HepG2 (cell line): Measurements from ENCODE around the gene SLC6A12. TPM values are rescaled to one million over a fixed set of nuclear protein-coding genes. Genes with fewer than 3 reads are reported as not detected.

ENCODE experiments used
- ATAC-seq: fragments of 200-7000 bp; cut with Tn5 transposase; 3 replicates; pipeline ENCODE4 v1.9.1; 2020; ENCODE audit warnings: mild to moderate bottlenecking, moderate library complexity
- BruUV-seq: library from RNA; stranded (reverse); fragments of 400-500 nt; replicated peaks from 2 replicates; lab custom pipeline; 2021; lab: Mats Ljungman, UMichigan
- CTCF ChIA-PET: fragments of 300-600 bp; formaldehyde crosslinking; extraction: SDS; loops from one replicate; lab custom pipeline; 2021; ENCODE audit warnings: low total read pairs, inconsistent platforms, low intra/inter-chr PET ratio; lab: Yijun Ruan, JAX
- POLR2A ChIA-PET: fragments of 350-600 bp; sonication (Branson Sonifier 250); formaldehyde crosslinking; loops from one replicate; lab custom pipeline; 2020; ENCODE audit warnings: antibody characterized with exemption, inconsistent platforms; lab: Yijun Ruan, JAX
- DNase-seq: peaks from one replicate; pipeline ENCODE4 v3.0.0-alpha.2; 2015; ENCODE audit warnings: low spot score
- FAIRE-seq: peaks from 3 replicates; lab custom pipeline; 2011; peaks lifted over from hg19 to GRCh38; lab: Jason Lieb, UNC
- H2AFZ ChIP-seq: one replicate; pipeline ENCODE4 v1.6.1; 2011; ENCODE audit warnings: low read length, inconsistent platforms
- H3K27ac ChIP-seq: fragments of 300-600 bp; 3 replicates; pipeline ENCODE4 v1.8.0; 2011; ENCODE audit warnings: mixed run types, mild to moderate bottlenecking, mixed read lengths, low read length, inconsistent platforms; ENCODE audit not compliant: insufficient read depth; ENCODE audit errors: extremely low read length
- H3K27me3 ChIP-seq, 2 experiments: fragments of 200-600 bp in 1 of 2; 2 replicates in 1 of 2; 3 replicates in 1 of 2; pipeline versions ENCODE4 v1.6.0 to v1.8.0; 2011; ENCODE audit warnings: low read length in 2 of 2, mild to moderate bottlenecking in 2 of 2, moderate library complexity in 2 of 2, inconsistent platforms in 1 of 2; ENCODE audit not compliant: insufficient read depth in 2 of 2, control insufficient read depth in 1 of 2
- H3K36me3 ChIP-seq, 2 experiments: fragments of 200-600 bp in 1 of 2; replicated peaks in 1 of 2; 2 replicates in 1 of 2; 3 replicates in 1 of 2; pipeline versions ENCODE4 v1.5.1 to v1.8.0; 2011; ENCODE audit warnings: low read length in 2 of 2, inconsistent platforms in 1 of 2; ENCODE audit not compliant: insufficient read depth in 2 of 2, control insufficient read depth in 1 of 2
- H3K4me1 ChIP-seq: 2 replicates; pipeline ENCODE4 v1.5.1; 2012; ENCODE audit warnings: low read length, inconsistent platforms; ENCODE audit not compliant: insufficient read depth
- H3K4me2 ChIP-seq: 2 replicates; pipeline ENCODE4 v1.6.0; 2011; ENCODE audit warnings: low read depth, low read length, inconsistent platforms
- H3K4me3 ChIP-seq, 3 experiments: fragments of 200-600 bp in 1 of 3; sonication (generic), shearing (Covaris generic) in 1 of 3; replicated peaks in 1 of 3; 2 replicates each; pipeline ENCODE4 v1.5.1; 2011 to 2016; ENCODE audit warnings: low read length in 3 of 3, inconsistent platforms in 2 of 3, low read depth in 2 of 3, mild to moderate bottlenecking in 2 of 3, control low read depth in 1 of 3, mixed read lengths in 1 of 3; ENCODE audit not compliant: insufficient read depth in 1 of 3
- H3K79me2 ChIP-seq: one replicate; pipeline ENCODE4 v1.6.1; 2011; ENCODE audit warnings: low read length, inconsistent platforms; ENCODE audit not compliant: insufficient read depth
- H3K9ac ChIP-seq: 2 replicates; pipeline ENCODE4 v1.6.0; 2011; ENCODE audit warnings: mild to moderate bottlenecking, low read depth, low read length, inconsistent platforms; ENCODE audit not compliant: insufficient read depth
- H3K9me3 ChIP-seq: 2 replicates; pipeline ENCODE4 v1.5.1; 2012; ENCODE audit warnings: mild to moderate bottlenecking, low read length
- H4K20me1 ChIP-seq: 2 replicates; pipeline ENCODE4 v1.6.0; 2011; ENCODE audit warnings: inconsistent platforms, mild to moderate bottlenecking, low read length, moderate library complexity; ENCODE audit not compliant: insufficient read depth
- CHD4 ChIP-seq: fragments of 200-600 bp; sonication (generic); IDR thresholded peaks from 2 replicates; pipeline ENCODE4 v1.7.0; 2017; ENCODE audit warnings: mild to moderate bottlenecking, low read length, borderline replicate concordance
- FOSL1 ChIP-seq: sonication (generic); formaldehyde crosslinking; IDR thresholded peaks from 2 replicates; pipeline ENCODE4 v1.9.0; 2021; ENCODE audit warnings: missing genetic modification reagents, borderline replicate concordance
- WGBS: methylation state at CpG from one replicate; pipeline ENCODE4 v1.1.6; 2017; ENCODE audit warnings: low lambda C conversion rate; 5-methylcytosine and 5-hydroxymethylcytosine counted together
- in situ Hi-C: cut with HindIII; loops from 2 replicates; pipeline ENCODE4 v1.10.0; 2017; ENCODE audit warnings: low pct_unique_long_range_greater_than_20kb; ENCODE audit not compliant: extremely low pct_ligation_motif_present
- intact Hi-C: fragments of 100-400 bp; cut with micrococcal nuclease; formaldehyde crosslinking; loops from one replicate; pipeline ENCODE4 v1.10.0; 2022; ENCODE audit not compliant: unreplicated experiment
- polyA plus RNA-seq, 8 experiments: library from polyadenylated mRNA; depleted of rRNA in 3 of 8; stranded (reverse) in 7 of 8; unstranded in 1 of 8; fragments of >200 nt; fragmentation: Illumina TruSeq in 4 of 8; extraction: Trizol in 4 of 8; gene quantifications; 2 replicates each; pipeline versions ENCODE4 v1.2.1 to v1.2.3, GENCODE V29; 2011 to 2016; ENCODE audit warnings: low read depth in 4 of 8, missing spikeins in 1 of 8, mixed read lengths in 1 of 8; ENCODE audit not compliant: insufficient read depth in 1 of 8
- total RNA-seq, 5 experiments: library from RNA; depleted of rRNA; stranded (reverse); fragments of >200 nt; fragmentation: Illumina TruSeq; extraction: Trizol; gene quantifications; 2 replicates each; pipeline ENCODE4 v1.2.3, GENCODE V29; 2016; ENCODE audit warnings: low read depth in 1 of 5
- TF ChIP-seq, protein P1 (sequence below): sonication (generic); formaldehyde crosslinking; IDR thresholded peaks from 2 replicates; pipeline ENCODE4 v1.4.0; 2020; ENCODE audit warnings: mild to moderate bottlenecking, missing genetic modification reagents
- TF ChIP-seq, protein P2 (sequence below): sonication (generic); formaldehyde crosslinking; IDR thresholded peaks from 2 replicates; pipeline ENCODE4 v1.4.0; 2020; ENCODE audit warnings: missing genetic modification reagents, borderline replicate concordance
- TF ChIP-seq, protein P3 (sequence below): sonication (generic); formaldehyde crosslinking; conservative IDR thresholded peaks from 2 replicates; pipeline ENCODE4 v1.5.0; 2020; ENCODE audit warnings: missing genetic modification reagents
- TF ChIP-seq, protein P4 (sequence below): sonication (generic); formaldehyde crosslinking; IDR thresholded peaks from 2 replicates; pipeline ENCODE4; 2020; ENCODE audit warnings: missing genetic modification reagents, mild to moderate bottlenecking, borderline replicate concordance

SLC6A12 gene
- total and polyA plus RNA-seq, 2 of the 13 experiments (the other 11 are each of a cell fraction or from before 2014, with no cell fraction given): 3.7 to 18.8 TPM

DNA sequence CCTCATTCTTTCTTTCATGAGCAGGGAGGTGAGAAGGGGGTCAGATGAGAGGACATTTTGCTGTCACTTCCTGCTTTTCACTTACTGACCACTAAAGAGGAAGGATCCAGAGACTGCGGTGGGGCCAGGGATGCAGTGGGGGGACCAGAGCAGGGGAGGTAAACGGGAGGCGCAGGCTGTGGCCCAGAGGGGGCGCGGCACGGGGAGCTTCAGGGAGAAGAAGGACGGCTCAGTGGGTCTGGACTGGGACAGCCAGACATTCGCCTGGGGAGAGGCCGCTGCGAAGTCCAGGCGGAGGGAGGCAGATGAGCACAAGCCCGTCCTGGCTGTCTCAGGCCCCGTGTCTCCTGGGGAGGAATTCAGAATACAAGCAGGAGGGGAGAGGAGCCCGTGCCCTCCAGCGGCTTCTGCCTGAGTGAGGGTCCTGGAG lies 41.2 kb downstream of the SLC6A12 start:
- Histone ChIP-seq H3K4me3 (no peak overlapping the region), H3K4me1 (peaks cover 37% of the 10 kb centered on the region), H3K79me2 (no peaks in the 10 kb centered on the region), H3K27me3 (peaks cover 5 to 70% of the 10 kb centered on the region in 2 experiments; a peak in 4 of 5 replicates), H3K27ac (no peak overlapping the region), H2AFZ (no peak overlapping the region), H3K4me2 (no peak overlapping the region), H3K36me3 (no peaks in the 10 kb centered on the region), H3K9ac (no peak overlapping the region), H3K9me3 (no peaks in the 10 kb centered on the region), H4K20me1 (0 out of 2 replicates have a peak, but pooled peaks cover 3% of the 10 kb centered on the region)
- 69% methylated on average over 13 of the region's 15 CpGs for WGBS
- FAIRE-seq (no peak), DNase-seq (no peak), ATAC-seq (no peak)
- intact Hi-C loops: no loop called here
- CTCF ChIA-PET: no interaction called here
- POLR2A ChIA-PET: no interaction called here
- in situ Hi-C loops: no loop called here
- no TSS peak for BruUV-seq
- TF ChIP-seq, protein P1, sequence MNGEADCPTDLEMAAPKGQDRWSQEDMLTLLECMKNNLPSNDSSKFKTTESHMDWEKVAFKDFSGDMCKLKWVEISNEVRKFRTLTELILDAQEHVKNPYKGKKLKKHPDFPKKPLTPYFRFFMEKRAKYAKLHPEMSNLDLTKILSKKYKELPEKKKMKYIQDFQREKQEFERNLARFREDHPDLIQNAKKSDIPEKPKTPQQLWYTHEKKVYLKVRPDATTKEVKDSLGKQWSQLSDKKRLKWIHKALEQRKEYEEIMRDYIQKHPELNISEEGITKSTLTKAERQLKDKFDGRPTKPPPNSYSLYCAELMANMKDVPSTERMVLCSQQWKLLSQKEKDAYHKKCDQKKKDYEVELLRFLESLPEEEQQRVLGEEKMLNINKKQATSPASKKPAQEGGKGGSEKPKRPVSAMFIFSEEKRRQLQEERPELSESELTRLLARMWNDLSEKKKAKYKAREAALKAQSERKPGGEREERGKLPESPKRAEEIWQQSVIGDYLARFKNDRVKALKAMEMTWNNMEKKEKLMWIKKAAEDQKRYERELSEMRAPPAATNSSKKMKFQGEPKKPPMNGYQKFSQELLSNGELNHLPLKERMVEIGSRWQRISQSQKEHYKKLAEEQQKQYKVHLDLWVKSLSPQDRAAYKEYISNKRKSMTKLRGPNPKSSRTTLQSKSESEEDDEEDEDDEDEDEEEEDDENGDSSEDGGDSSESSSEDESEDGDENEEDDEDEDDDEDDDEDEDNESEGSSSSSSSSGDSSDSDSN (CRISPR knock-in tag): no peak
- TF ChIP-seq, protein P2, sequence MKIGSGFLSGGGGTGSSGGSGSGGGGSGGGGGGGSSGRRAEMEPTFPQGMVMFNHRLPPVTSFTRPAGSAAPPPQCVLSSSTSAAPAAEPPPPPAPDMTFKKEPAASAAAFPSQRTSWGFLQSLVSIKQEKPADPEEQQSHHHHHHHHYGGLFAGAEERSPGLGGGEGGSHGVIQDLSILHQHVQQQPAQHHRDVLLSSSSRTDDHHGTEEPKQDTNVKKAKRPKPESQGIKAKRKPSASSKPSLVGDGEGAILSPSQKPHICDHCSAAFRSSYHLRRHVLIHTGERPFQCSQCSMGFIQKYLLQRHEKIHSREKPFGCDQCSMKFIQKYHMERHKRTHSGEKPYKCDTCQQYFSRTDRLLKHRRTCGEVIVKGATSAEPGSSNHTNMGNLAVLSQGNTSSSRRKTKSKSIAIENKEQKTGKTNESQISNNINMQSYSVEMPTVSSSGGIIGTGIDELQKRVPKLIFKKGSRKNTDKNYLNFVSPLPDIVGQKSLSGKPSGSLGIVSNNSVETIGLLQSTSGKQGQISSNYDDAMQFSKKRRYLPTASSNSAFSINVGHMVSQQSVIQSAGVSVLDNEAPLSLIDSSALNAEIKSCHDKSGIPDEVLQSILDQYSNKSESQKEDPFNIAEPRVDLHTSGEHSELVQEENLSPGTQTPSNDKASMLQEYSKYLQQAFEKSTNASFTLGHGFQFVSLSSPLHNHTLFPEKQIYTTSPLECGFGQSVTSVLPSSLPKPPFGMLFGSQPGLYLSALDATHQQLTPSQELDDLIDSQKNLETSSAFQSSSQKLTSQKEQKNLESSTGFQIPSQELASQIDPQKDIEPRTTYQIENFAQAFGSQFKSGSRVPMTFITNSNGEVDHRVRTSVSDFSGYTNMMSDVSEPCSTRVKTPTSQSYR (CRISPR knock-in tag): no peak
- TF ChIP-seq, protein P3, sequence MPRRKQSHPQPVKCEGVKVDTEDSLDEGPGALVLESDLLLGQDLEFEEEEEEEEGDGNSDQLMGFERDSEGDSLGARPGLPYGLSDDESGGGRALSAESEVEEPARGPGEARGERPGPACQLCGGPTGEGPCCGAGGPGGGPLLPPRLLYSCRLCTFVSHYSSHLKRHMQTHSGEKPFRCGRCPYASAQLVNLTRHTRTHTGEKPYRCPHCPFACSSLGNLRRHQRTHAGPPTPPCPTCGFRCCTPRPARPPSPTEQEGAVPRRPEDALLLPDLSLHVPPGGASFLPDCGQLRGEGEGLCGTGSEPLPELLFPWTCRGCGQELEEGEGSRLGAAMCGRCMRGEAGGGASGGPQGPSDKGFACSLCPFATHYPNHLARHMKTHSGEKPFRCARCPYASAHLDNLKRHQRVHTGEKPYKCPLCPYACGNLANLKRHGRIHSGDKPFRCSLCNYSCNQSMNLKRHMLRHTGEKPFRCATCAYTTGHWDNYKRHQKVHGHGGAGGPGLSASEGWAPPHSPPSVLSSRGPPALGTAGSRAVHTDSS (CRISPR knock-in tag): no peak
- TF ChIP-seq FOSL1 (CRISPR knock-in tag): no peak
- no peak for TF ChIP-seq CHD4
- TF ChIP-seq, protein P4, sequence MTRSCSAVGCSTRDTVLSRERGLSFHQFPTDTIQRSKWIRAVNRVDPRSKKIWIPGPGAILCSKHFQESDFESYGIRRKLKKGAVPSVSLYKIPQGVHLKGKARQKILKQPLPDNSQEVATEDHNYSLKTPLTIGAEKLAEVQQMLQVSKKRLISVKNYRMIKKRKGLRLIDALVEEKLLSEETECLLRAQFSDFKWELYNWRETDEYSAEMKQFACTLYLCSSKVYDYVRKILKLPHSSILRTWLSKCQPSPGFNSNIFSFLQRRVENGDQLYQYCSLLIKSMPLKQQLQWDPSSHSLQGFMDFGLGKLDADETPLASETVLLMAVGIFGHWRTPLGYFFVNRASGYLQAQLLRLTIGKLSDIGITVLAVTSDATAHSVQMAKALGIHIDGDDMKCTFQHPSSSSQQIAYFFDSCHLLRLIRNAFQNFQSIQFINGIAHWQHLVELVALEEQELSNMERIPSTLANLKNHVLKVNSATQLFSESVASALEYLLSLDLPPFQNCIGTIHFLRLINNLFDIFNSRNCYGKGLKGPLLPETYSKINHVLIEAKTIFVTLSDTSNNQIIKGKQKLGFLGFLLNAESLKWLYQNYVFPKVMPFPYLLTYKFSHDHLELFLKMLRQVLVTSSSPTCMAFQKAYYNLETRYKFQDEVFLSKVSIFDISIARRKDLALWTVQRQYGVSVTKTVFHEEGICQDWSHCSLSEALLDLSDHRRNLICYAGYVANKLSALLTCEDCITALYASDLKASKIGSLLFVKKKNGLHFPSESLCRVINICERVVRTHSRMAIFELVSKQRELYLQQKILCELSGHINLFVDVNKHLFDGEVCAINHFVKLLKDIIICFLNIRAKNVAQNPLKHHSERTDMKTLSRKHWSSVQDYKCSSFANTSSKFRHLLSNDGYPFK (CRISPR knock-in tag): no peak
